WI38 (cell line): ENCODE data around the gene NEUROD4.
"Not testable (repeated sequence)": the region's sequence is repeated elsewhere in the genome, so short reads cannot be mapped to it uniquely, and the experiment has no call there.

ENCODE experiments used
- H3K4me3 ChIP-seq: 2 replicates; pipeline ENCODE4 v1.5.1; 2011; ENCODE audit warnings: low read depth, mild to moderate bottlenecking, control low read depth, low read length
- TF ChIP-seq, protein P1 (sequence below): IDR thresholded peaks from 2 replicates; pipeline ENCODE4 v1.5.1; 2012; ENCODE audit warnings: low read depth, mild to moderate bottlenecking, control low read depth, low read length

Gene NEUROD4

DNA sequence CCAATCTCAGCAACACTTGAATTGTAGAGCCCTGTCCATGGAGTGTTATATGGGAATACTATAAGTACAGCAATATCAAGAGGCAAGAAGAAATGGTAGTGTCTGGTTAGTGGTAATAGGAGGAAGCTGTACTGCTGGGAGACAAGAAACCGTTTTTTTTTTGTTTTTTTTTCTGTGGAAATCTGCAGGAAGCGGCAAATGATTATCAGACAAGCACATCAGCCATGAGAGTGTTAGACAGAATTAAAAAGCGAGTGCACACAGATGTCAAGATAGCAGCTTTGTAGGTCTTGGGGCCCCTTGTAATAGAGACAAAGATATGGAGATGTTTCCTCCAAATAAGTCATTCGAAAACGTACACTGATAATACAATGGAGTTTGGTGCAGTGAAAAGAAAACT lies 41.9 kb upstream of the NEUROD4 start:
- no peak overlapping the region for H3K4me3 ChIP-seq
- TF ChIP-seq, protein P1, sequence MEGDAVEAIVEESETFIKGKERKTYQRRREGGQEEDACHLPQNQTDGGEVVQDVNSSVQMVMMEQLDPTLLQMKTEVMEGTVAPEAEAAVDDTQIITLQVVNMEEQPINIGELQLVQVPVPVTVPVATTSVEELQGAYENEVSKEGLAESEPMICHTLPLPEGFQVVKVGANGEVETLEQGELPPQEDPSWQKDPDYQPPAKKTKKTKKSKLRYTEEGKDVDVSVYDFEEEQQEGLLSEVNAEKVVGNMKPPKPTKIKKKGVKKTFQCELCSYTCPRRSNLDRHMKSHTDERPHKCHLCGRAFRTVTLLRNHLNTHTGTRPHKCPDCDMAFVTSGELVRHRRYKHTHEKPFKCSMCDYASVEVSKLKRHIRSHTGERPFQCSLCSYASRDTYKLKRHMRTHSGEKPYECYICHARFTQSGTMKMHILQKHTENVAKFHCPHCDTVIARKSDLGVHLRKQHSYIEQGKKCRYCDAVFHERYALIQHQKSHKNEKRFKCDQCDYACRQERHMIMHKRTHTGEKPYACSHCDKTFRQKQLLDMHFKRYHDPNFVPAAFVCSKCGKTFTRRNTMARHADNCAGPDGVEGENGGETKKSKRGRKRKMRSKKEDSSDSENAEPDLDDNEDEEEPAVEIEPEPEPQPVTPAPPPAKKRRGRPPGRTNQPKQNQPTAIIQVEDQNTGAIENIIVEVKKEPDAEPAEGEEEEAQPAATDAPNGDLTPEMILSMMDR: no peak

DNA sequence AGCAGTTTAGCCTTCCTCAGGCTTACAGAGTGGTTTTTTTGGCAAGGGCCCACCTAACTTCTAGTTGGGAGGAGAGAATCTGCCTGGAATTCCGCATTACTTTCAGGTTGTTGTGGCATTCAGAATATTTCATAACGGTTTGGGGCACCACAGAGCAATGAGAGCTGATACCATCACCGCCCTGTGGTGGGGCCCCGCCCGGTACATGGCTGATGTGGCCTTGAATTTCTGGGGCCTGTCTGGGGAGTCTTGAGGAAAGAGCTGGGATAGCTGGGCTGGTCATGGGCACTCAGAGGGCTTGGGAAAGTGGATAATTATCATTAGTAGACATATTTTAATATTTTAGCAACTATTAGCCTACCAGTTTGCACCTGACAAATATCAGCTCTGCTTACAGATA lies 39.4 kb upstream of the NEUROD4 start:
- H3K4me3 ChIP-seq: no peak overlapping the region
- TF ChIP-seq, protein P1: no peak

DNA sequence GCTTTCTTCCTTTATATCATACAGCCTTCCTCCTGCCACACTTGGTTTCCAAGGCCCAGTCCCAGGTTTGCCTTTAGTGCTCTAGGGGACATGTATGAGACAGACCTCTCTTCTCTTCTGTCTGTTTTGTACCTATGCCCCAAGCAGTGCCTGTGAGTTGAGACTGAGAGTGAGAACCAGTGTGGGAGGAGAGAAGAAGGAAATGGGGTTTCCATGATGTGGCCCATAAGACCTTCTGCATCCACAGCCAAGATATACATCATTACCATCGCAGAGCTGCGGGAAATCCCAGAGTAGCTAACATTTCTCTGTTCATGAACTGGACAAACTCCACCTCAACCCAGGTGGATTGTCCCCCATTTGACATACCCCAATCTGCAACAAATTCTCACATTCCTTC lies 38.0 kb upstream of the NEUROD4 start:
- TF ChIP-seq, protein P1: no peak
- H3K4me3 ChIP-seq: no peak overlapping the region

DNA sequence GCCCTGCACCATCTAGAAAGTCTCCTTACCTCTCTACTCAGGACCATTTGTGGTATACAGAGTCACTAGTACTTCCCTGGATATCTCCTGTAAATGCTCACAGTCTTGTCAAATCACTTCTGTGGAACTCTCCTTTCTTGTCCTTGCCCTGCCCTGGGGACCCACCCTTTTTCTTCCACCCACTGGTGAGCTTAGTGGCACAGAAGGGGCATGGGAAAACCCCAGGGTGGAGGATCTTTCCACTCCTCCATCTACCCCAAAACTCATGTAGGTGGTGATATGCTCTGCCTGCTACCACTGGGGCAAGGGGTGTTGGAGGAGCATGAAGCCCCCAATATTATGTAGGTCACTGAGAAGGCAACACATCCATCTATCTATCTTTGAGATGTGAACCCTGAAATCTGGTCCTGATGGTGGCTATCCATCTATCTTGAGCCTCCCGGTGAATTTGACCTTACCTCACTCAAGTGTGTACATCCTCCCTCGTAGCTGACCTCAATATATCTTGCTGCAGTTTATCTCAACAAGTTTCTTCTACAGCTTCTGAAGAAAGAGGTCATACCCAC lies 36.2 kb upstream of the NEUROD4 start:
- TF ChIP-seq, protein P1: no peak
- H3K4me3 ChIP-seq: no peak overlapping the region

DNA sequence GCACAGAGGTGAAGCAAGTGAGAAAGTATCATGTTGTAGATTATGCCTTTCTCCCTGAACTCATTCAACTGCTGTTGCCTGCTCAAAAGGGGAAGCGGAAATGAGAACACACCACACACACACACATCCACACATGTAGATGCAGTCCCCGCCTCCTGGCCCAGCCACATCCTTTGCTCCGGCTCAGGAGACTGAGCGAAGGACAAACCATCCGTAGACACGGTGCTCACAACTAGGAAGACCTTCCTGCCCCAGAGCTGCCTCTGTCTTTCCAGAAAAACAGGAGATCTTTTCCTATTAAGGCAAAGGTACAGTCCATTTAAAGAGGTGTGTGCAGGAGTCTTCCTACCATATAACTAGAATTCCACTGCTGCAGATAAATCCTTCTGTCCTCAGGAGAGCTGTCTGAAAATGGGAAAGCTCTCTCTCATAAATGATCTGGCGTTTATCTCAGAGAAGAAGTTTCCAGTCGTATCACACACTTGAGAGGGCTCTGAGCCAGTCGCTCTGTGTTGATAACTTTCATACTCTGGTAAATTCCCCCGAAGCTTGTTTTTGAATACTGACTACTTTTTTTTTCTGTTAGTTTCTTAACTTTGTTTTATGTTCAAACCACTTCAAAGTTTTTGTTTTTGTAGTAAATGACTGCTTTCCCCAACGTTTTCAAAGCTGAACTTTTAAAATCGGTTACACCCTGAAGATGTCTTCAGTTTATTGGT lies 35.0 kb upstream of the NEUROD4 start, which contains the start of gene TESPA1:
Gene TESPA1, minus strand, starts transcription at position 105 of the 719 bp plus-strand sequence. CDS start 10,200 bp downstream, outside the sequence.
- TF ChIP-seq, protein P1: no peak
- no peak within 1 kb of the TSS for H3K4me3 ChIP-seq

DNA sequence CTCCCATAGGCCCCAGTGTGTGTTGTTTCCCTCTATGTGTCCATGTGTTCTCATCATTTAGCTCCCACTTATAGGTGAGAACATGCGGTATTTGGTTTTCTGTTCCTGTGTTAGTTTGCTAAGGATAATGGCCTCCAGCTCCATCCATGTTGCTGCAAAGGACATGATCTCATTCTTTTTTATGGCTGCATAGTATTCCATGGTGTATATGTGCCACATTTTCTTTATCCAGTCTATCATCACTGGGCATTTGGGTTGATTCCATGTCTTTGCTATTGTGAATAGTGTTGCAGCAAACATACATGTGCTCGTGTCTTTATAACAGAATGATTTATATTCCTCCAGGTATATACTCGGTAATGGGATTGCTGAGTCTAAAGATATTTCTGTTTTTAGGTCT lies 33.0 kb upstream of the NEUROD4 start:
- H3K4me3 ChIP-seq: not testable (repeated sequence)

DNA sequence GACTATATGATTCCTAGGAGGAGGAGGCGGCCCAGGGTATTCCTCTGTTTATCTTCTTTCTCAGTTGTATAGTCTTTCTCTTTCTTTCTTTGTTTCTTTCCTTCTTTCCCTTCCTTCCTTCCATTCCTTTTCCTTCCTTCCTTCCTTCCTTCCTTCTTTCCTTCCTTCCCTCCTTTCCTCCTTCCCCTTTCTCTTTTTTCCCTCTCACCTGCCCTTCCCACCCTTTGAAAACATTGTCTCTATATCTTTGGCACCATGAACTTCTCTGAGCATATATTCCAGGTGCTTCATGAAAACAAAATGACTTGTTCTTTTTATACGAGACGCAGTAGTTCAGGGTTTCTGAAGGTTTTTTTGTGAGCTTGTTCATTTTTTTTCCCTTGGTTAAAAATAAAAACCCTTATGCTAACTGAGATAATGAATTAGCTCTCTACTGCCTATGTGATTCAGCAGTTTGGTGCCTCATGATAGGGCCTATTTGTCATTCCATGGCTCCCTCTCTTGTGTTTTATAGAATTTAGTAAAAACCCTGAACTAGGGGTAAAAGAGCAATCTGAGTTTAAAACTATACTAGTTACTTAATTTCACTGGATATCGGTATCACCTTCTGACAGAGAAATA lies 32.1 kb upstream of the NEUROD4 start:
- H3K4me3 ChIP-seq: no peak overlapping the region
- TF ChIP-seq, protein P1: no peak
